ENCODE results near the gene CISD3. TPM values are rescaled to one million over a fixed set of nuclear protein-coding genes. Genes with fewer than 3 reads are reported as not detected.

The CISD3 gene
- total and polyA plus RNA-seq, 4 donors, result 2.1 to 18.6 (median 11.8) TPM

- no peaks in the 10 kb centered on the region for H3K9me3 ChIP-seq (ENCODE audit: control insufficient read depth, insufficient read depth, low read length)
- 6% methylated on average over 12 of the region's 20 CpGs for WGBS (ENCODE audit: insufficient coverage)
- peak overlapping the region; percentile 61 for H3K27ac ChIP-seq (ENCODE audit: low read depth, low read length)
- H3K36me3 ChIP-seq (ENCODE audit: control insufficient read depth, insufficient read depth, low read length), result peaks cover 39% of the 10 kb centered on the region
- H3K4me3 ChIP-seq (ENCODE audit: low read depth, low read length), result peak overlapping the region; percentile 81
- H3K27me3 ChIP-seq (ENCODE audit: control insufficient read depth, insufficient read depth, low read length), result peaks cover 19% of the 10 kb centered on the region
- H3K4me1 ChIP-seq (ENCODE audit: control insufficient read depth, insufficient read depth, low read length), result peaks cover 50% of the 10 kb centered on the region
- DNase-seq (ENCODE audit: low read depth in 4 of 6, low spot score in 6 of 6), result peak in 1 of 6 donors; percentile 47
Observed at GRCh38 chr17:38706505-38707216, 23.5 kb upstream of the CISD3 start.

- H3K27me3 ChIP-seq (ENCODE audit: control insufficient read depth, insufficient read depth, low read length), result peaks cover 14% of the 10 kb centered on the region
- 78% methylated on average over 13 of the region's 21 CpGs for WGBS (ENCODE audit: insufficient coverage)
- peaks cover 41% of the 10 kb centered on the region for H3K4me1 ChIP-seq (ENCODE audit: control insufficient read depth, insufficient read depth, low read length)
- no peak for DNase-seq (ENCODE audit: low read depth in 4 of 6, low spot score in 6 of 6)
- no peak overlapping the region for H3K27ac ChIP-seq (ENCODE audit: low read depth, low read length)
- H3K36me3 ChIP-seq (ENCODE audit: control insufficient read depth, insufficient read depth, low read length), result peaks cover 50% of the 10 kb centered on the region
- no peak overlapping the region for H3K4me3 ChIP-seq (ENCODE audit: low read depth, low read length)
- no peaks in the 10 kb centered on the region for H3K9me3 ChIP-seq (ENCODE audit: control insufficient read depth, insufficient read depth, low read length)
Observed at GRCh38 chr17:38707678-38708351, 22.3 kb upstream of the CISD3 start.

GRCh38 chr17:38709104-38709820 lies 20.9 kb upstream of the CISD3 start:
- Histone ChIP-seq H3K9me3 (ENCODE audit: control insufficient read depth, insufficient read depth, low read length) (no peaks in the 10 kb centered on the region), H3K4me3 (ENCODE audit: low read depth, low read length) (no peak overlapping the region), H3K4me1 (ENCODE audit: control insufficient read depth, insufficient read depth, low read length) (peaks cover 26% of the 10 kb centered on the region), H3K27me3 (ENCODE audit: control insufficient read depth, insufficient read depth, low read length) (no peaks in the 10 kb centered on the region), H3K36me3 (ENCODE audit: control insufficient read depth, insufficient read depth, low read length) (peaks cover 65% of the 10 kb centered on the region), H3K27ac (ENCODE audit: low read depth, low read length) (no peak overlapping the region)
- DNase-seq (ENCODE audit: low read depth in 4 of 6, low spot score in 6 of 6), result no peak
- 89% methylated on average over 17 of the region's 18 CpGs for WGBS (ENCODE audit: insufficient coverage)

GRCh38 chr17:38709864-38710603 lies 20.1 kb upstream of the CISD3 start:
- Histone ChIP-seq H3K27me3 (ENCODE audit: control insufficient read depth, insufficient read depth, low read length) (no peaks in the 10 kb centered on the region), H3K36me3 (ENCODE audit: control insufficient read depth, insufficient read depth, low read length) (peaks cover 71% of the 10 kb centered on the region), H3K4me3 (ENCODE audit: low read depth, low read length) (no peak overlapping the region), H3K4me1 (ENCODE audit: control insufficient read depth, insufficient read depth, low read length) (peaks cover 20% of the 10 kb centered on the region), H3K27ac (ENCODE audit: low read depth, low read length) (no peak overlapping the region), H3K9me3 (ENCODE audit: control insufficient read depth, insufficient read depth, low read length) (no peaks in the 10 kb centered on the region)
- WGBS (ENCODE audit: insufficient coverage), result 70% methylated on average over 11 of the region's 13 CpGs
- no peak for DNase-seq (ENCODE audit: low read depth in 4 of 6, low spot score in 6 of 6)

- Histone ChIP-seq H3K4me1 (ENCODE audit: control insufficient read depth, insufficient read depth, low read length) (peaks cover 20% of the 10 kb centered on the region), H3K27me3 (ENCODE audit: control insufficient read depth, insufficient read depth, low read length) (no peaks in the 10 kb centered on the region), H3K9me3 (ENCODE audit: control insufficient read depth, insufficient read depth, low read length) (no peaks in the 10 kb centered on the region), H3K4me3 (ENCODE audit: low read depth, low read length) (no peak overlapping the region), H3K27ac (ENCODE audit: low read depth, low read length) (no peak overlapping the region), H3K36me3 (ENCODE audit: control insufficient read depth, insufficient read depth, low read length) (peaks cover 77% of the 10 kb centered on the region)
- 94% methylated on average over 3 of the region's 3 CpGs for WGBS (ENCODE audit: insufficient coverage)
- no peak for DNase-seq (ENCODE audit: low read depth in 4 of 6, low spot score in 6 of 6)
Observed at GRCh38 chr17:38710604-38710962, 19.6 kb upstream of the CISD3 start.

- H3K27me3 ChIP-seq (ENCODE audit: control insufficient read depth, insufficient read depth, low read length), result no peaks in the 10 kb centered on the region
- H3K9me3 ChIP-seq (ENCODE audit: control insufficient read depth, insufficient read depth, low read length), result no peaks in the 10 kb centered on the region
- DNase-seq (ENCODE audit: low read depth in 4 of 6, low spot score in 6 of 6), result no peak
- H3K27ac ChIP-seq (ENCODE audit: low read depth, low read length), result no peak overlapping the region
- H3K4me3 ChIP-seq (ENCODE audit: low read depth, low read length), result no peak overlapping the region
- peaks cover 81% of the 10 kb centered on the region for H3K36me3 ChIP-seq (ENCODE audit: control insufficient read depth, insufficient read depth, low read length)
- H3K4me1 ChIP-seq (ENCODE audit: control insufficient read depth, insufficient read depth, low read length), result peaks cover 18% of the 10 kb centered on the region
- 58% methylated on average over 4 of the region's 5 CpGs for WGBS (ENCODE audit: insufficient coverage)
Observed at GRCh38 chr17:38710985-38711384, 19.2 kb upstream of the CISD3 start.

GRCh38 chr17:38711792-38712571 lies 18.2 kb upstream of the CISD3 start:
- no peak for DNase-seq (ENCODE audit: low read depth in 4 of 6, low spot score in 6 of 6)
- Histone ChIP-seq H3K9me3 (ENCODE audit: control insufficient read depth, insufficient read depth, low read length) (no peaks in the 10 kb centered on the region), H3K27ac (ENCODE audit: low read depth, low read length) (no peak overlapping the region), H3K27me3 (ENCODE audit: control insufficient read depth, insufficient read depth, low read length) (no peaks in the 10 kb centered on the region), H3K4me3 (ENCODE audit: low read depth, low read length) (no peak overlapping the region), H3K36me3 (ENCODE audit: control insufficient read depth, insufficient read depth, low read length) (peaks cover 91% of the 10 kb centered on the region), H3K4me1 (ENCODE audit: control insufficient read depth, insufficient read depth, low read length) (peaks cover 8% of the 10 kb centered on the region)
- 80% methylated on average over 22 of the region's 26 CpGs for WGBS (ENCODE audit: insufficient coverage)

- Histone ChIP-seq H3K4me3 (ENCODE audit: low read depth, low read length) (no peak overlapping the region), H3K27me3 (ENCODE audit: control insufficient read depth, insufficient read depth, low read length) (no peaks in the 10 kb centered on the region)
- 90% methylated on average over 2 of the region's 10 CpGs for WGBS (ENCODE audit: insufficient coverage)
Observed at GRCh38 chr17:38712593-38712992, 17.5 kb upstream of the CISD3 start.

More at GRCh38 chr17:38712593-38712992, 17.5 kb upstream of the CISD3 start:
- Histone ChIP-seq H3K36me3 (ENCODE audit: control insufficient read depth, insufficient read depth, low read length) (peaks cover 91% of the 10 kb centered on the region), H3K27ac (ENCODE audit: low read depth, low read length) (no peak overlapping the region), H3K4me1 (ENCODE audit: control insufficient read depth, insufficient read depth, low read length) (peaks cover 2% of the 10 kb centered on the region), H3K9me3 (ENCODE audit: control insufficient read depth, insufficient read depth, low read length) (no peaks in the 10 kb centered on the region)
- no peak for DNase-seq (ENCODE audit: low read depth in 4 of 6, low spot score in 6 of 6)

Data from spinal cord (tissue), 10 donors.